Stimulated activated naive CD8-positive, alpha-beta T cell treated with anti-CD3 and anti-CD28 coated beads, Interleukin-15, Interleukin-2, amounts not matched to agents 100 ng/mL and 50 ng/mL, for 24 hours (primary cell): ENCODE data around the gene CCM2.
A peak's percentile ranks its signal among the peaks of the same experiment; 100 is the strongest.

Source experiments
- H3K27ac Mint-ChIP-seq: one replicate; pipeline ENCODE4 v1.8.0; 2021; ENCODE audit warnings: mild to moderate bottlenecking, mixed read lengths
- H3K27me3 Mint-ChIP-seq: one replicate; pipeline ENCODE4 v1.8.0; 2021; ENCODE audit warnings: mixed read lengths
- H3K36me3 Mint-ChIP-seq: one replicate; pipeline ENCODE4 v1.8.0; 2021; ENCODE audit warnings: low read depth, mixed read lengths
- H3K4me1 Mint-ChIP-seq: one replicate; pipeline ENCODE4 v1.8.0; 2021; ENCODE audit warnings: low read depth, mixed read lengths
- H3K4me3 Mint-ChIP-seq: one replicate; pipeline ENCODE4 v1.8.0; 2021; ENCODE audit warnings: mild to moderate bottlenecking, mixed read lengths
- H3K9me3 Mint-ChIP-seq: one replicate; pipeline ENCODE4 v1.8.0; 2021; ENCODE audit warnings: mixed read lengths

The CCM2 gene

GRCh38 chr7:44975331-44976039, 24.5 kb upstream of the CCM2 start:
- H3K27ac Mint-ChIP-seq: peak overlapping the region; percentile 84
- H3K4me3 Mint-ChIP-seq: peak overlapping the region; percentile 99
- no peaks in the 10 kb centered on the region for H3K27me3 Mint-ChIP-seq
- peaks cover 83% of the 10 kb centered on the region for H3K36me3 Mint-ChIP-seq
- H3K4me1 Mint-ChIP-seq: peaks cover 65% of the 10 kb centered on the region
- H3K9me3 Mint-ChIP-seq: no peaks in the 10 kb centered on the region

GRCh38 chr7:44976040-44976745, 23.8 kb upstream of the CCM2 start:
- Mint-ChIP-seq H3K9me3 (no peaks in the 10 kb centered on the region), H3K4me3 (peak overlapping the region; percentile 99), H3K27me3 (no peaks in the 10 kb centered on the region), H3K27ac (peak overlapping the region; percentile 86), H3K36me3 (peaks cover 76% of the 10 kb centered on the region), H3K4me1 (peaks cover 69% of the 10 kb centered on the region)

GRCh38 chr7:44976746-44977196, 23.2 kb upstream of the CCM2 start:
- Mint-ChIP-seq H3K4me3 (peak overlapping the region; percentile 99), H3K27me3 (no peaks in the 10 kb centered on the region), H3K27ac (peak overlapping the region; percentile 86), H3K9me3 (no peaks in the 10 kb centered on the region), H3K36me3 (peaks cover 74% of the 10 kb centered on the region), H3K4me1 (peaks cover 72% of the 10 kb centered on the region)

GRCh38 chr7:44977304-44977958, 22.6 kb upstream of the CCM2 start:
- Mint-ChIP-seq H3K27ac (peak overlapping the region; percentile 100), H3K36me3 (peaks cover 72% of the 10 kb centered on the region), H3K27me3 (no peaks in the 10 kb centered on the region), H3K4me1 (peaks cover 73% of the 10 kb centered on the region), H3K4me3 (peak overlapping the region; percentile 99), H3K9me3 (no peaks in the 10 kb centered on the region)

GRCh38 chr7:44977959-44978335, 22.1 kb upstream of the CCM2 start:
- peaks cover 76% of the 10 kb centered on the region for H3K4me1 Mint-ChIP-seq
- H3K9me3 Mint-ChIP-seq: no peaks in the 10 kb centered on the region
- peaks cover 72% of the 10 kb centered on the region for H3K36me3 Mint-ChIP-seq
- H3K4me3 Mint-ChIP-seq: peak overlapping the region; percentile 99
- no peaks in the 10 kb centered on the region for H3K27me3 Mint-ChIP-seq
- H3K27ac Mint-ChIP-seq: peak overlapping the region; percentile 100

DNA sequence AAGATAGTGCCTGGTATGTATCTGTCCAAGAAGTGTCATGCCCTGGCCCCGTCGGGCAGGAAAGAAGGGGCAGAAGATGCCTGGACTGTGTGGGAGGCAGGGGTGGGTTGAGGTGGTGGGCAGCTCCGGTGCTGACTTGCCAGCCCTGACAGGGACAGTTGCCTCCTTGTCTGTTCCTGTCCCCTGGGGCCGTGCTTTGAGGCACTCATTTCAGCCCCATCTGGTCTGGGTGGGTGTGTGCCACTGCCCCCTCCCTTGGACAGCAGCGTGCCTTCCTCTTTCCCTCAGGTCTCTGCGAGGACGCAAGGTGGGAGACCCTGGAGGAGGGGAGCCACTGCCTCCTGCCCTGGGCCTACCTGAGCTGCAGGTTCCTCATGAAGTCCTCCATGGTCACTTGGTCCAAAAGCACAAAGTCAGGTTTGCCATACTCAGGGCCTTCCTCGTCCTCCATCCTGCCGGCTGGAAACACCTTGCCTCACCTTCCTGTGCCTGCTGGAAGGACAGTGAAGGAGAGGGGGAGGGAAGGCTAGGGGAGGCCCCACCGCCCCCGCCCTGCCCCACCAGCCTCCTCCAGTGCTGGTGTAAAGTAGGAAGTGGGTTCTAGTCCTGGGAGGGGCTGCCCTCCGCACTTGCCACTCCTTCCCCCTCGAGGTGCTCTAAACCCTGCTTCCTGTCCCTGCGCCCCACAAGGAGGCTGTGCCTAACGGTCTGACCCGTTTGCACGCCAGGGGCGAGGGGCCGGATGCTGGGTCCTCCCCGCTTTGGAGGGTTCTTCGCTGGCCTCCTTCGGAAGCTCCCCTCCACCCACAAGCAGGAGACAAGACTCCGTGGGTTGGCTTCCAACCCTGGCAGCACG, 21.3 kb upstream of the CCM2 start, which contains the start of gene MYO1G:
MYO1G (minus strand) TSS at position 505 of the 856 bp plus-strand sequence; CDS start at position 451, 54 bp downstream.
- Mint-ChIP-seq H3K9me3 (no peaks in the 10 kb centered on the region), H3K36me3 (peaks cover 72% of the 10 kb centered on the region), H3K4me3 (peak within 1 kb of the TSS; percentile 99), H3K4me1 (peaks cover 78% of the 10 kb centered on the region), H3K27me3 (no peaks in the 10 kb centered on the region), H3K27ac (peak within 1 kb of the TSS; percentile 100)

DNA sequence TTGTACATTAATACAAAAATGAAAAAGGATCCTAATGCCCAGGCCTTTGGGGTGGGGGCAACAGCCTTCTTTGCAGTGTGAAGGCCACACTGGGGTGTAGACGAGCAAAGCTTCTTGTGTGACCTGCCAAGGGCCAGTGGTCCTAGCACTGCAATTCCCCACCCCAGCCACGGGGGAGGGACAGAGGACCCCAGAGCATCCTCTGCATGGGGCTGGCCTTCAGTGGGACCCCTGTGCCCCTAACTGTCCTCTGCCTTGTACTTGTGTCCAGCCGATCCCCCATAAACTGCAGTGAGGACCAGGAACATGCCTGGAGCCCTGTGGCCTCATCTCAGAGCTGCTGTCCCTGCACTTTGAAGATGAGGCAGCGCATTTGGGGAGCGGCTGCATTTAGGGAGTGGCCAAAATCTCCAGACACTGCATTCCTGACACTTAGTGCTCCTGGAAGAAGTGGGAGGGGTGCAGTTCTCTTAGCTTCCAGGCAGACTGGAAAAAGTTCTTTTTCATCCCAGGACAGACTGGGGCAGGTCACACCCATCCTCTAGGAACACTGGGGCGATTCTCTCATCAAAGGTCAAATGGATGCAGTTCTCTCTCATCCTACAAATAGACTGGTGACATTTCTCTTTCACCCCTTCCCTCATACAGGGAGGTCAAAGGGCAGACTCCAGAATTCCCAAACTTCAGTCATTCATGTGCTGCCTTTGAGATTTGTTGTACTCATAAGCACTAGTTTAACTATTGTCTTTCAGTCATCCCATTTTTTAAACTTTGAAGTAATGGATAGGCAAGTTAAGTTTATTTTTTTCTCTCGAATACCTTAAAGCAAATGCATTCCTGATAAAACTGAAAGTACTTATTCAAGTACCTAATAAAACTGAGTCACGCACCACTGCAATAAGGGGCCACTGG, 20.3 kb upstream of the CCM2 start:
- Mint-ChIP-seq H3K27ac (peak overlapping the region; percentile 100), H3K36me3 (peaks cover 72% of the 10 kb centered on the region)

DNA sequence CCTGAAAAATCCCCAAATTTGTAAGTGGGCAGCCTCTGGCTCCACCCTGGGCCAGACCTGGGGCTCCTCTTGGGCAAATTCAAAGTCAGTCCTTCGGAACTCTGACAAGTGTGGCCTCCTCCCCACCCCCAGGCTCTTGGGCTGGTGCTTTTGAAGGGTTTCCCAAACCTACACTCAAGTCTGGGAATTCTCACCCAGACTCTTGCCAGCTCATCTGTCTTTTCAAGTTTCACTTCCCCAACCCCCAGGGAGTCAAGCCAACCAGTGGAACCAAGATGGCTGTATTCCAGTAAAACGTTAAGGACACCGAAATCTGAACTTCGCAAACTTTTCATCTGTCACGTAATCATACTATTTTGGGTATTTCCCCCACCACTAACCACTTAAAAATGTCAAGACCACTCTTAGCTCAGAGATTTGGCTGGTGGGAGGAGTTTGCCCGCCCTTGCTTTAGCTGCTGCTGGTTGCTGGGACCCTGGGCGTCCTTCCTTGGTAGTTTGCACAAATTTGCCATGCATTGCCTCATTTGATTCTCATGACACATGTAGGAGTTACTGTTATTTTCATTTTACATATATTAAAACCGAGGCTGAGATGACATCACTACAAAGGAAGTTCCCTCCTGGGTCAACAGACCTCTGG, 19.5 kb upstream of the CCM2 start:
- H3K27me3 Mint-ChIP-seq: no peaks in the 10 kb centered on the region
- peaks cover 74% of the 10 kb centered on the region for H3K4me1 Mint-ChIP-seq
- peaks cover 73% of the 10 kb centered on the region for H3K36me3 Mint-ChIP-seq
- H3K27ac Mint-ChIP-seq: peak overlapping the region; percentile 100
- H3K4me3 Mint-ChIP-seq: peak overlapping the region; percentile 99
- no peaks in the 10 kb centered on the region for H3K9me3 Mint-ChIP-seq

More for the DNA sequence above, 20.3 kb upstream of the CCM2 start:
- Mint-ChIP-seq H3K27me3 (no peaks in the 10 kb centered on the region), H3K4me1 (peaks cover 78% of the 10 kb centered on the region), H3K4me3 (peak overlapping the region; percentile 99), H3K9me3 (no peaks in the 10 kb centered on the region)

DNA sequence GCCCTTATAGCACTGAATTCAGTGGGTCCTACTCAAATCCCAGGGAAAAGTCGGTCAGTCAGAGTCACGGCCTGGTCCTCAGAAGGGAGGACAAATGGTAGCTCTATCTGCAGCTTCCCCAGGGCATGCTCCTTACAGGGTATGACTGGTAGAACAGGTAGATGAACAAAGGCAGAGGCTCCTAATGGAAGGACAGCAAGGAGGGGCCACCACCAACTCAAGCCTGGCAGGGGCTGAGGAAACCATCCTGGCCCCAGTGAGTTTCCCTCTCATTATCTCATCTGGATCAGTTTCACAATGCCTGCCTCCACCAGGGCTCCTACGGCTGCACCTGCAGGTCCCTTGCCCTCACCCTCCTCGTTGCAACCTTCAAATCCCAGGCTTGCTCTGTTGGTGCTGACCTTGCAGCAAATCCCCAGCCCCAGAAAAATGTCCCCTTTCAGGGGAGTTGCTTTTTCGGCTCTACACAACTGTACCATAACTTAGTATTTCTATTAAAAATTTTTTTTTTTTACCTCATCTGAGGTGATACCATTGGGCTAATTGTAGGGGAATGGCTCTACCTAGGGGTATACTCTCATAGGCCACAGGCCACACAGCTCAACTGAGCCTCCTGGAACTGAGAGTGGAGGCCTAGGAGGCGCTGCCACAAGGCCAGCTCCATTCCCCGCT, 18.8 kb upstream of the CCM2 start:
- Mint-ChIP-seq H3K27me3 (no peaks in the 10 kb centered on the region), H3K4me1 (peaks cover 70% of the 10 kb centered on the region), H3K27ac (peak overlapping the region; percentile 100), H3K36me3 (peaks cover 76% of the 10 kb centered on the region), H3K9me3 (no peaks in the 10 kb centered on the region), H3K4me3 (peak overlapping the region; percentile 99)

DNA sequence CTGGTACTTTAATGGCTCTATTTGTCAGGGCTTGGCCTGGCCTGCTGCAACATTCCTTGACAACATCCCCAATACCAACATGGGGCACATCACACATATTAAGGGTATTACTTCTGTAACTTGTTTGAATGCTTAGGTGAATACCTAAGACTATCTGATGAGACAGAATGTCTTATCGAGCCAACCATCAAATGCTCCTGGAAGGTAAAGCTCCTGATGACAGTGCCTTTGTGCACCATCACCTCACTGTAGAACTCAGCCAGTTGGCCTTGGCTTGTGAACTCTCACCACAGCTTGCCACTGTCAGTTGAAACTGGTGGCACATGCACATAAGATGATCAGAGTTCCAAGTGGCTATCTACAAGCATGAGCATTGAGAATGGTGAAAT, 17.5 kb upstream of the CCM2 start:
- peak overlapping the region; percentile 99 for H3K4me3 Mint-ChIP-seq
- peaks cover 72% of the 10 kb centered on the region for H3K36me3 Mint-ChIP-seq
- no peaks in the 10 kb centered on the region for H3K27me3 Mint-ChIP-seq
- no peaks in the 10 kb centered on the region for H3K9me3 Mint-ChIP-seq
- H3K27ac Mint-ChIP-seq: peak overlapping the region; percentile 100
- peaks cover 71% of the 10 kb centered on the region for H3K4me1 Mint-ChIP-seq

GRCh38 chr7:44982970-44983369, 17.0 kb upstream of the CCM2 start:
- Mint-ChIP-seq H3K4me1 (peaks cover 76% of the 10 kb centered on the region), H3K27ac (peak overlapping the region; percentile 100), H3K27me3 (no peaks in the 10 kb centered on the region), H3K9me3 (no peaks in the 10 kb centered on the region), H3K4me3 (peak overlapping the region; percentile 99), H3K36me3 (peaks cover 68% of the 10 kb centered on the region)

GRCh38 chr7:44983742-44984477, 16.1 kb upstream of the CCM2 start:
- Mint-ChIP-seq H3K27ac (peak overlapping the region; percentile 100), H3K9me3 (no peaks in the 10 kb centered on the region), H3K4me1 (peaks cover 84% of the 10 kb centered on the region), H3K4me3 (peak overlapping the region; percentile 99), H3K36me3 (peaks cover 58% of the 10 kb centered on the region), H3K27me3 (no peaks in the 10 kb centered on the region)
